HEK293T (cell line): Measurements from ENCODE around the gene FGD5.

Source experiments
- CTCF ChIA-PET: fragments of 350-600 bp; formaldehyde crosslinking; extraction: SDS; loops from one replicate; lab custom pipeline; 2021; ENCODE audit warnings: antibody characterized with exemption, inconsistent platforms; lab: Yijun Ruan, JAX
- POLR2A ChIA-PET: fragments of 350-600 bp; formaldehyde crosslinking; extraction: SDS; loops from one replicate; lab custom pipeline; 2020; ENCODE audit warnings: antibody characterized with exemption, inconsistent platforms; lab: Yijun Ruan, JAX
- DNase-seq: peaks from one replicate; pipeline ENCODE4 v3.0.0; 2012; ENCODE audit warnings: mixed read lengths; ENCODE audit errors: extremely low spot score
- ARNT ChIP-seq: fragments of 450-650 bp; IDR thresholded peaks from 2 replicates; pipeline ENCODE4 v1.6.1; 2017; ENCODE audit warnings: mild to moderate bottlenecking
- BHLHE40 ChIP-seq: fragments of 450-650 bp; IDR thresholded peaks from 2 replicates; pipeline ENCODE4 v1.6.1; 2016; ENCODE audit warnings: mild to moderate bottlenecking, moderate library complexity, borderline replicate concordance
- CTBP1 ChIP-seq: fragments of 450-650 bp; IDR thresholded peaks from 2 replicates; pipeline ENCODE4 v1.6.1; 2016; ENCODE audit warnings: borderline replicate concordance
- ELF4 ChIP-seq: fragments of 450-650 bp; IDR thresholded peaks from 2 replicates; pipeline ENCODE4 v1.6.1; 2017; ENCODE audit warnings: antibody characterized with exemption
- FOXA1 ChIP-seq: fragments of 450-650 bp; IDR thresholded peaks from 2 replicates; pipeline ENCODE4 v1.6.1; 2016; ENCODE audit warnings: mild to moderate bottlenecking
- FOXK2 ChIP-seq: fragments of 450-650 bp; IDR thresholded peaks from 2 replicates; pipeline ENCODE4 v1.6.1; 2016; ENCODE audit warnings: mild to moderate bottlenecking
- FOXM1 ChIP-seq: fragments of 450-650 bp; IDR thresholded peaks from 2 replicates; pipeline ENCODE4 v1.6.1; 2017; ENCODE audit warnings: mild to moderate bottlenecking, borderline replicate concordance
- HDGF ChIP-seq: fragments of 450-650 bp; IDR thresholded peaks from 2 replicates; pipeline ENCODE4 v1.6.1; 2017; ENCODE audit warnings: antibody characterized with exemption, borderline replicate concordance
- L3MBTL2 ChIP-seq: fragments of 450-650 bp; conservative IDR thresholded peaks from 2 replicates; pipeline ENCODE4 v1.6.1; 2016; ENCODE audit warnings: mild to moderate bottlenecking
- LEF1 ChIP-seq: fragments of 450-650 bp; IDR thresholded peaks from 2 replicates; pipeline ENCODE4 v1.6.1; 2017; ENCODE audit warnings: mild to moderate bottlenecking, borderline replicate concordance
- NFRKB ChIP-seq: fragments of 450-650 bp; IDR thresholded peaks from 2 replicates; pipeline ENCODE4 v1.6.1; 2016; ENCODE audit warnings: mild to moderate bottlenecking, moderate library complexity
- SP1 ChIP-seq: fragments of 450-650 bp; IDR thresholded peaks from 2 replicates; pipeline ENCODE4 v1.6.1; 2017
- SUZ12 ChIP-seq: fragments of 450-650 bp; IDR thresholded peaks from 2 replicates; pipeline ENCODE4 v1.6.1; 2016; ENCODE audit warnings: mild to moderate bottlenecking
- TARDBP ChIP-seq: fragments of 450-650 bp; IDR thresholded peaks from 2 replicates; pipeline ENCODE4 v1.6.1; 2016
- ZNF384 ChIP-seq: fragments of 450-650 bp; IDR thresholded peaks from 2 replicates; pipeline ENCODE4 v1.6.1; 2016
- TF ChIP-seq, protein P1 (sequence below): fragments of 450-650 bp; IDR thresholded peaks from 2 replicates; pipeline ENCODE4 v1.6.1; 2016

FGD5 gene

GRCh38 chr3:14943042-14943441, 124.3 kb downstream of the FGD5 start:
- POLR2A ChIA-PET: no interaction called here
- no peak for DNase-seq
- TF ChIP-seq SUZ12: no peak
- TF ChIP-seq NFRKB: no peak
- TF ChIP-seq LEF1: no peak
- TF ChIP-seq ARNT: no peak
- TF ChIP-seq, protein P1, sequence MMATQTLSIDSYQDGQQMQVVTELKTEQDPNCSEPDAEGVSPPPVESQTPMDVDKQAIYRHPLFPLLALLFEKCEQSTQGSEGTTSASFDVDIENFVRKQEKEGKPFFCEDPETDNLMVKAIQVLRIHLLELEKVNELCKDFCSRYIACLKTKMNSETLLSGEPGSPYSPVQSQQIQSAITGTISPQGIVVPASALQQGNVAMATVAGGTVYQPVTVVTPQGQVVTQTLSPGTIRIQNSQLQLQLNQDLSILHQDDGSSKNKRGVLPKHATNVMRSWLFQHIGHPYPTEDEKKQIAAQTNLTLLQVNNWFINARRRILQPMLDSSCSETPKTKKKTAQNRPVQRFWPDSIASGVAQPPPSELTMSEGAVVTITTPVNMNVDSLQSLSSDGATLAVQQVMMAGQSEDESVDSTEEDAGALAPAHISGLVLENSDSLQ: no peak
- no peak for TF ChIP-seq ZNF384
- TF ChIP-seq FOXK2: no peak
- TF ChIP-seq FOXA1: no peak
- no peak for TF ChIP-seq L3MBTL2
- no peak for TF ChIP-seq SP1
- TF ChIP-seq ELF4: no peak
- no peak for TF ChIP-seq BHLHE40
- CTCF ChIA-PET: interaction anchor here (0.6 kb wide), 1 partner anchor 86 kb away, joined by 3 read pairs; no protein-coding TSS in a partner anchor

- TF ChIP-seq FOXA1 (no peak), CTBP1 (no peak), HDGF (no peak), ARNT (no peak), ZNF384 (no peak), L3MBTL2 (no peak), TARDBP (no peak), NFRKB (no peak), ELF4 (no peak), SUZ12 (no peak), BHLHE40 (no peak), FOXK2 (no peak), FOXM1 (no peak), SP1 (no peak), LEF1 (no peak)
- TF ChIP-seq, protein P1: no peak
- DNase-seq: no peak
- POLR2A ChIA-PET: interaction anchor here (0.9 to 1.7 kb wide), 9 partner anchors 9 to 295 kb away, joined by 3 to 13 read pairs (median 3); partner anchors contain the start of genes CCDC174 and MRPS25
- CTCF ChIA-PET: no interaction called here
Observed at GRCh38 chr3:14946236-14946635, 127.5 kb downstream of the FGD5 start.

- ChIA-PET CTCF (interaction anchor here (0.5 kb wide), 1 partner anchor 117 kb away, joined by 3 read pairs; no protein-coding TSS in a partner anchor), POLR2A (interaction anchor here (0.9 to 1.7 kb wide), 11 partner anchors 9 to 295 kb away, joined by 3 to 13 read pairs (median 3); partner anchors contain the start of genes CCDC174, MRPS25 and RBSN)
- no peak for DNase-seq
- TF ChIP-seq NFRKB (no peak), LEF1 (no peak), ZNF384 (no peak), SP1 (no peak), FOXA1 (no peak), BHLHE40 (no peak), SUZ12 (no peak), TARDBP (no peak), HDGF (no peak), ELF4 (no peak), ARNT (no peak), FOXM1 (no peak), L3MBTL2 (no peak), FOXK2 (no peak), CTBP1 (no peak)
- TF ChIP-seq, protein P1: no peak
Observed at GRCh38 chr3:14946739-14947099, 128.0 kb downstream of the FGD5 start.

- peak; percentile 80 for DNase-seq
- POLR2A ChIA-PET: interaction anchor here (0.9 to 1.7 kb wide), 10 partner anchors 10 to 152 kb away, joined by 3 to 13 read pairs (median 3); partner anchors contain the start of genes MRPS25 and RBSN
- TF ChIP-seq FOXK2 (no peak), L3MBTL2 (peak; percentile 42; the same call in 1 of the 2 replicates), ARNT (0 out of 2 replicates have a peak, but pooled peaks have one; percentile 7)
- CTCF ChIA-PET: interaction anchor here (0.5 kb wide), 1 partner anchor 117 kb away, joined by 3 read pairs; no protein-coding TSS in a partner anchor
Observed at GRCh38 chr3:14947100-14947885, 128.5 kb downstream of the FGD5 start, which contains the start of gene NR2C2. NR2C2 (plus strand) TSS chr3:14947583; CDS start chr3:15003915, 56,332 bp downstream.

- TF ChIP-seq L3MBTL2 (peak; percentile 76), FOXA1 (no peak), ARNT (0 out of 2 replicates have a peak, but pooled peaks have one; percentile 7), SP1 (peak; percentile 90), LEF1 (no peak), HDGF (no peak), SUZ12 (no peak)
- TF ChIP-seq, protein P1: peak; percentile 99
- CTCF ChIA-PET: no interaction called here
- peak; percentile 98 for DNase-seq
- POLR2A ChIA-PET: interaction anchor here (0.9 to 1.0 kb wide), 3 partner anchors 9 to 158 kb away, joined by 3 to 4 read pairs (median 3); partner anchors contain the start of gene RBSN
Observed at GRCh38 chr3:14947886-14948608, 129.3 kb downstream of the FGD5 start.
